Stomach smooth muscle (tissue), 2 donors: ENCODE results near the gene FBXW8.

Experiments used
- H3K27ac ChIP-seq: one replicate; pipeline ENCODE4 v1.7.0; 2013; ENCODE audit warnings: mild to moderate bottlenecking, low read length, inconsistent platforms
- H3K27me3 ChIP-seq, 2 donors: one replicate each; pipeline ENCODE4 v1.7.0; 2013; ENCODE audit warnings: low read length in 2 of 2; ENCODE audit not compliant: insufficient read depth in 2 of 2, control insufficient read depth in 1 of 2
- H3K36me3 ChIP-seq, 2 donors: one replicate each; pipeline ENCODE4 v1.7.0; 2013; ENCODE audit warnings: low read length in 2 of 2; ENCODE audit not compliant: control insufficient read depth in 2 of 2, insufficient read depth in 2 of 2
- H3K4me1 ChIP-seq: one replicate; pipeline ENCODE4 v1.7.0; 2013; ENCODE audit warnings: low read length; ENCODE audit not compliant: control insufficient read depth, insufficient read depth
- H3K4me3 ChIP-seq, 2 donors: one replicate each; pipeline ENCODE4 v1.7.0; 2013; ENCODE audit warnings: low read length in 2 of 2
- H3K9ac ChIP-seq, 2 donors: one replicate each; pipeline ENCODE4 v1.7.0; 2013; ENCODE audit warnings: low read length in 2 of 2, mild to moderate bottlenecking in 1 of 2
- H3K9me3 ChIP-seq, 2 donors: one replicate each; pipeline ENCODE4 v1.7.0; 2013; ENCODE audit warnings: low read length in 2 of 2; ENCODE audit not compliant: control insufficient read depth in 2 of 2
- donor health status: healthy.
- donor health status: Pancreatic carcinoma.

Gene FBXW8

DNA sequence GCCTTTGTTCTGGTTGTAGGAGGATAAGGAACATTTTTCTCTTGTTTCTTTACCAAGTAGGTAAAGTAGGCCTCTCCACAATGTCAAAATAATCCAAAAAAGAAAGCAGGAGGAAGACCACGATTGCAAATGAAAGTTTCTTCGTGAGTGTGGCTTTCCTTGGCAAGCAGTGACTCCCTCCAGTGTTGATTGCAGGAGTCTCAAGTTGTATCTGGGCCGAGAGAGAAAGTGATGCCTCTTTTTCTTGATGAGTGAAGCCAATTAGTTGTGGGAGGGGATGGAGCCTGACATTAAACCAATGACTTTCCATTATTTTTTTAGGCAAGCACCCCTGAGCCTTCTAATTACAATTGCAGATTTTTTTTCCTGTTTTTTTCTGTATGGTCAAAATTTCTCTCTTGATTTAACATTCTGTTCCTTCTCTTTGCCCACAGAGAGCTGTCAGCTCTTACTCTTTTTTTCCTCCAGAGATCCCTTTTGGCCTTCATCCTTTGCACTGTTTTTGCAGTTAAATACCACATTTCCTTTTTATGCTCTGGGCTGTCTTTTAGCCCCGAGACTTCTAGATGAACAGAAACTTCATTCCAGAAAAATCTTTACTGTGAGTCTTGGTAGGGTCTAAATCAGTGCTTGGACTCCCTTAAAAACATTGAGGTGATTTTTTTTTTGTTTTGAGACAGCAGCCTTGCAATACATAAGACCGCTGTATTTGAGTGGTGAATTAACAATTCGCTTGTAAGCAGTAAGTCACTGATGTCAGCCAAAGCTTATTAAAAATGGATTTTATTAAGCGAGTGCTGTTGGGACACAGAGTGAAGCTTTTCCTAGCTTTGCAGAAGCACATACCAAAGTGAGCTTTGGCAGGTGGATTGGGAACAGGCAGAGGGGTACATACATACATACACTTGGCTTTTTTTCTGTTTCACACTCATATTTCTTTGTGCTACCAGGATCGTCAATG, 15.8 kb downstream of the FBXW8 start:
- H3K27ac ChIP-seq = no peak overlapping the region
- no peak overlapping the region for H3K4me3 ChIP-seq
- no peaks in the 10 kb centered on the region for H3K9me3 ChIP-seq
- peaks cover 4 to 10% of the 10 kb centered on the region in 2 donors for H3K36me3 ChIP-seq
- H3K4me1 ChIP-seq = peaks cover 2% of the 10 kb centered on the region
- H3K27me3 ChIP-seq = no peaks in the 10 kb centered on the region
- H3K9ac ChIP-seq = no peak overlapping the region

DNA sequence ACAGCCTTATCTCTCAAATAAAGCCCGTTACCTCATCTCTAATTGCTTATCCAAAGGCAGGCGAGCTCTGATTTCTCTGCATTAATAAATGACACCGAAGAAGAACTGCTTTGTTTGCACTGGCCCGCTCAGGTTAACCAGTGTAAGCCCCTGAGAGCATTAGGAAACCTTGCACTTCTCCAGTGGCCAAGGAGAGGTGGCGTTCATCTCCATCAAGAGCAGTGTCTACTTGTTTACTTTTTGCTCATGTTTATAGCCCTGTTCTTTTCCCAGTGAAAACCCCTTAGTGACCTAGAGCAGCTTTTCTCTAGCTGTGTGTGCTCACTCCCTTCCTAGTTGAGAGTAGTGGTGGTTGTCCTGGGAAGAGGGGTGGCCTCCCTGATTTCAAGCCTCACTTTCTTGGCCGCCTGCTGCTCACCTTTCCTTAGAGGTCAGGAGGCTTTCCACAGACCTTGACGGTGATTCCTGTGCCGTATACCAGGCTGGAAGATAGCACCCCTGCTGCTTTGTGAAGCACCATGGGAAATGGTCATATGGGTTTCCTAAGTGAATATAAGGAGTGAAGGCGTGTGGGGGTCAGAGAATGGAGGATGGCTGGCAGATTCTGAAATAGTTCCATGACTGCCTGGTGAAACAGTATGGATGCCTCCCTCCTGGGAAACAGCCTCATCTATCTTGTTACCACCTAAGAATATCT, 16.6 kb downstream of the FBXW8 start:
- Histone ChIP-seq H3K27me3 (no peaks in the 10 kb centered on the region), H3K9ac (no peak overlapping the region), H3K9me3 (no peaks in the 10 kb centered on the region), H3K4me1 (peaks cover 2% of the 10 kb centered on the region), H3K27ac (no peak overlapping the region), H3K36me3 (peaks cover 4 to 10% of the 10 kb centered on the region in 2 donors), H3K4me3 (no peak overlapping the region)

DNA sequence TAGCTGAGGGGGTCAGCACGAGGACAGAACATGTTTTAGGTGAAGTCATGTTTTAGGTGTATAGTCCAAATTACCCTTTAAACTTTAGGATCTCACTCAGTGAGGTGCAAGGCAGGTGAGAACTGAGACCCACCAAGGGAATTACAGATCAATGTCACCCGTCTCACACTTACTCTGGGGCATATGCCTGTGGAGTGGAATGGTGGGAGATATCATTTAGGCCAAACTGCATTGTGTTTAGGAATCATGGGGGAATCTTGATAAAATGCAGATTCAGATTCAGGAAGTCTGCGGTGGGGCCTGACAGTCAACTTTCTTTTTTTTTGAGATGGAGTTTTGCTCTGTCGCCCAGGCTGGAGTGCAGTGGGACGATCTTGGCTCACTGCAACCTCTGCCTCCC, 17.8 kb downstream of the FBXW8 start:
- Histone ChIP-seq H3K9ac (no peak overlapping the region), H3K36me3 (peaks cover 4 to 10% of the 10 kb centered on the region in 2 donors)

DNA sequence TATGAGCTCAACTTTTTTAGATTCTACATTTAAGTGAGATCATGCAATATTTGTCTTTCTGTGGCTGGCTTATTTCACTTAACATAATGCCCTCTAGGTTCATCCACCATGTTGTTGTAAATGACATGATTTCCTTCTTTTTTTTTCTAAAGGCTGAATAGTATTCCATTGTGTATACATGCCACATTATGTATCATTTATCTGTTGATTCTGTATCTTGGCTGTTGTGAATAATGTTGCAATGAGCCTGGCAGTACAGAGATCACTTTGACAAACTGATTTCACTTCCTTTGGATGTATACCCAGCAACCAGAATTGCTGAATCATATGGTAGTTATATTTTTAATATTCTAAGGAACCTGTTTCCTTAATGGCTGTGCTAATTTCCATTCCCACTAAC, 19.1 kb downstream of the FBXW8 start:
- H3K27ac ChIP-seq = no peak overlapping the region
- no peak overlapping the region for H3K9ac ChIP-seq
- peaks cover 6% of the 10 kb centered on the region for H3K4me1 ChIP-seq
- H3K27me3 ChIP-seq = no peaks in the 10 kb centered on the region
- peaks cover 4 to 10% of the 10 kb centered on the region in 2 donors for H3K36me3 ChIP-seq
- no peaks in the 10 kb centered on the region for H3K9me3 ChIP-seq
- no peak overlapping the region for H3K4me3 ChIP-seq

More for the DNA sequence above, 17.8 kb downstream of the FBXW8 start:
- H3K27ac ChIP-seq = no peak overlapping the region
- no peaks in the 10 kb centered on the region for H3K9me3 ChIP-seq
- H3K4me3 ChIP-seq = no peak overlapping the region
- no peaks in the 10 kb centered on the region for H3K27me3 ChIP-seq
- H3K4me1 ChIP-seq = peaks cover 6% of the 10 kb centered on the region

DNA sequence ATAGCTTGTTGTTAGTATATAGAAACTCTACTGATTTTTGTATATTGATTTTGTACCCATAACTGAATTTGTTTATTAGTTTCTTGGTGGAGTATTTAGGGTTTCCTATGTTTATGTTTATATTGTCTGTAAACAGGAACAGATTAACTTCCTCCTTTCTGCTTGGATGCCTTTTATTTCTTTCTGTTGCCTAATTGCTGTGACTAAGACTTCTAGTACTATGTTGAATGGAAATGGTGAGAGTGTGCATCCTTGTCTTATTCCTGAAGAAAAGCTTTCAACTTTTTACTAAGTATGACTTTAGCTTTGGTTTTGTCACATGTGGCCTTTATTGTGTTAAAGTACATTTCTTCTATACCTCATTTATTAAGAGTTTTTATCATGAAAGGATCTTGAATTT, 20.9 kb downstream of the FBXW8 start:
- H3K9ac ChIP-seq = no peak overlapping the region
- H3K27me3 ChIP-seq = no peaks in the 10 kb centered on the region
- H3K4me1 ChIP-seq = peaks cover 4% of the 10 kb centered on the region
- no peak overlapping the region for H3K27ac ChIP-seq
- H3K9me3 ChIP-seq = no peaks in the 10 kb centered on the region
- H3K36me3 ChIP-seq = peaks cover 4 to 10% of the 10 kb centered on the region in 2 donors
- no peak overlapping the region for H3K4me3 ChIP-seq

DNA sequence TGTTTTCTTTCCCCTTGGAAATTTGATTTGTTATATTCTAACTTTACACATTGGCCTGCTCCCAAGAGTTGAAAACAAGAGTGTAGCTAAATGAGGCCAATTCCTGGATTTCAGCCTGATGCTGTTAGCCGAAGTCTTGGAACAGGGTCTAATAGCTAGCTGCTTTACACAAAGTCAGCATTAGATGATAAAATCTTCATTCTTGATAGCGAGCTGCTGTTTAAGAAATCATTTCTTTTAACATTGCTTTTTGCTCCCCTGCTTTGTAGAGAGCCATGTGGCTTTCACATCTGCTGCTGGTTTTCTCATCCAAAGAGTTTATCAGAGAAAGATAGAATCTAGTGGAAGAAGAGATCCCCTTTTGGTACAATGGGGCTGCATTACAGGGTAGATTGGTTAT, 22.3 kb downstream of the FBXW8 start:
- H3K4me1 ChIP-seq = peaks cover 4% of the 10 kb centered on the region
- peaks cover 7 to 9% of the 10 kb centered on the region in 2 donors for H3K36me3 ChIP-seq
- H3K9ac ChIP-seq = no peak overlapping the region
- H3K9me3 ChIP-seq = no peaks in the 10 kb centered on the region
- H3K27ac ChIP-seq = no peak overlapping the region
- H3K27me3 ChIP-seq = no peaks in the 10 kb centered on the region
- no peak overlapping the region for H3K4me3 ChIP-seq

DNA sequence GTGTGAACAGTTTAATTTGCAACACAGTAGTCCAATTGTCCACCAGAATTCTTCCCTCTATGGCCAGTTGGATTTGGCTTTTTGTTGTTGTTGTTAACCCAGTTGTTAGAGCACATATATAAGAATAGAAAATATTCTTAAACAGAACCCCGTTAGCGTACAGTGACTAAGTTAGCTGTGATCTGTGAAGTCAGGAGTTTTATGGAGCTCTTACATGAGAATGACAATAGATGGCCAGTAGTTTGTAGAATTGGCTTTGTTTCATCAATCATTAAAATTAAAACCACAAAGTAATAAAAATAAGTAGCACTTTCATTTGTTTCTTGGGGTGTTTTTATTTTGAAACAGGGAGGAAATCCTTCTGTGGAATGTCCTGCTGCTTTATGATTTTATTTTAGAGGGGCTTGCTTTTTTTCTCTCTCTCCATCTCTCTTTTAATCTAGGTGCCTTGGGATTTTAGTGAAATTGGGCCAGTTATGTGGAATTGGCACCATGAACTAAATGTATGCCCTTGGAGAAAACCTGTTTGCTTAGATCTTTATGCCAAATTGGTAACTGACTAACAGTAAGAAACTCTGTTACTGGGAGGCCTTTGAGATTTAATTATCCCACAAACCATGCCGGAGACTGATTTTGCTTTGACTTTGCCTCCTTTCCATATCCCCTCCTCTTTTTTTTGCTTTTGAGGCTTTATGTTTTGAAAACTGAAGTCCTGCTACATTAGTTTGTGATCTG, 22.9 kb downstream of the FBXW8 start:
- H3K27ac ChIP-seq = no peak overlapping the region
- H3K9ac ChIP-seq = no peak overlapping the region
- H3K4me3 ChIP-seq = no peak overlapping the region
- no peaks in the 10 kb centered on the region for H3K9me3 ChIP-seq
- peaks cover 3 to 5% of the 10 kb centered on the region in 2 donors for H3K36me3 ChIP-seq
- peaks cover 4% of the 10 kb centered on the region for H3K4me1 ChIP-seq
- H3K27me3 ChIP-seq = no peaks in the 10 kb centered on the region

DNA sequence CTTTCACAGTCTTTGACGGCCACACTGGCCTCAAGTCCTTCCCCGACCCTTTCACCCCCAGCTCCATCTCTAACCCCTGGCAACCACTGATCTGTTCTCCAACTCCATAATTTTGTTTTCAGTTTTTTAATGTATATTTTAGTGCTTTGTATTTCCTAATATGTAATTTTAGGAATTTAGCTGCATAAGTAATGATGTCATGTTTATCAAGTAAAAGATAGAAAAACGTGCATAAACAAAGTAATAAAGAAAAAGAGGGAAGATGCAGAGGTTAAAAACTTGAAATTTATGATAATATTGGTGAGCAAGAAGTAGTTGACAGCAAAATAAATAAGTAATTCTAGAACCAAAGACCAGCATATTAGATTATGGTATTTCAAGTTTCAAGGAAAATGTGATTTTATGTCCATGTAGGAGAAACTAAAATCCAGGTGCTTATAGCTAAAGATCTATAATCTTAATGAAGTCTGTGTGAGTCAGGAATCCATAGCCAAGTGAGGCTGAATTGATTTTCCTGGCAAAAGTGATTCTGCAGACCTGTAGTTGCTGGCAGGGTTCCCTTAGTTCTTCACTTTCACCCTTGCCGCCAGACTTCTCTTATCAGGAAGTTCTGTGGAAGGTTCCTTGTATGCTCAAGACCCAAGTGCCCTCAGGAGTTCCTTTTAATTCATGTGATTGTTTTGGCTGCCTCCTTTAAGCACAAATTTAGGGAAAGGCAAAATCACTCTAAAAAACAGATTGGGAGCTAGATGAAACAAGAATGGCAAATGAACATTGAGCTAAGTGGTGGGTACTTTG, 24.4 kb downstream of the FBXW8 start:
- H3K27me3 ChIP-seq = no peaks in the 10 kb centered on the region
- H3K9me3 ChIP-seq = no peaks in the 10 kb centered on the region
- H3K9ac ChIP-seq = no peak overlapping the region
- H3K4me1 ChIP-seq = peaks cover 4% of the 10 kb centered on the region
- H3K4me3 ChIP-seq = no peak overlapping the region
- H3K27ac ChIP-seq = no peak overlapping the region
- peaks cover 0 to 3% of the 10 kb centered on the region in 2 donors for H3K36me3 ChIP-seq

DNA sequence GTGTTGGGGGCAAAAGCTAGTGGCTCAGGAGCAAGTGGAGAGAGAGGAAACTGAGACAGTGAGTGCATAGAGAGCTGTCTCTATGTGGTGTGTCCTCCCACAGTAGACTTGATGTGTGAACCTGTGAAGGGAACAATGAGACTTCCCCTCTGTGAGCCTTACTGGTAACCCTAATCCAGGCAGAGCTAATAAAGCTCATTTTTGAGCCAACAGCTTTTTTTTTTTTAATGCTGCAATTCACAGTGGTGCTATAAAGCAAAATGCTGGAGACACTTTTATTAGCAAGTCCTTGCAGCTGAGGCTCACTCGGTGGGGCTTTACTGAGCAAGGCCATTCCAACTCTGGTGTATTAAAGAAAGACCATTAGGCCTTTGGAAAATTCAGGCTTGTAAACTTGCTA, 26.9 kb downstream of the FBXW8 start:
- H3K9me3 ChIP-seq = no peaks in the 10 kb centered on the region
- no peaks in the 10 kb centered on the region for H3K27me3 ChIP-seq
- no peak overlapping the region for H3K9ac ChIP-seq
- peaks cover 0 to 3% of the 10 kb centered on the region in 2 donors for H3K36me3 ChIP-seq
- no peak overlapping the region for H3K4me3 ChIP-seq
- H3K4me1 ChIP-seq = peaks cover 4% of the 10 kb centered on the region
- no peak overlapping the region for H3K27ac ChIP-seq

DNA sequence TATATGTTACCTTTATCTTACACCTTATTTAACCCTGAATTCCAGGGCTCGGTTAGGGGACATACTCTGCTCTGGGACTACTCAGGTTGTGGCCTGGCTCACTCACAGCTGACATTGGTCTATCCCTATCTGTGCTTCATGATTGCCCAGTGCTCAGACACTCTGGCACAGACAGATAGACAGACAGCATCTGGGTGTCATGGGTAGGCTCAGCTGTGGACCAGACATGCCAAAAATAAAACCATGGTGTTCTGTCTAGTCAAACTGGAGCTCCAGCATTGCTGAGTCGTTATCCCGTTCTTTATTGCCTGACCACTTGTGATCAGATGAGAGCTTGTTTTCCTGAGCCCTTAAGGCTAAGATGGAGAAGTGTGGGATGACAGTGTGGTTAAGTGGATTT, 29.0 kb downstream of the FBXW8 start:
- Histone ChIP-seq H3K4me3 (no peak overlapping the region), H3K4me1 (no peaks in the 10 kb centered on the region), H3K9ac (no peak overlapping the region)

More for the DNA sequence above, 29.0 kb downstream of the FBXW8 start:
- H3K27me3 ChIP-seq = no peaks in the 10 kb centered on the region
- H3K36me3 ChIP-seq = peaks cover 0 to 3% of the 10 kb centered on the region in 2 donors
- peaks cover 0 to 4% of the 10 kb centered on the region in 2 donors for H3K9me3 ChIP-seq
- H3K27ac ChIP-seq = no peak overlapping the region
